Ascending aorta (tissue), 2 donors: ENCODE data around the gene GEN1. TPM values are rescaled to one million over a fixed set of nuclear protein-coding genes. Genes with fewer than 3 reads are reported as not detected.
A peak's percentile ranks its signal among the peaks of the same experiment; 100 is the strongest.

Experiments
- DNase-seq, 2 donors: peaks; one replicate each; pipeline ENCODE4 v3.0.0-alpha.2; 2019; ENCODE audit warnings: low spot score in 2 of 2
- H3K27ac ChIP-seq, 2 donors: fragments of 200-600 bp; sonication (generic); one replicate each; pipeline ENCODE4 v1.5.1; 2016 to 2017; ENCODE audit warnings: mild to moderate bottlenecking in 1 of 2
- H3K27me3 ChIP-seq: fragments of 200-600 bp; sonication (generic); one replicate; pipeline ENCODE4 v1.5.1; 2017
- H3K36me3 ChIP-seq, 2 donors: fragments of 200-600 bp; sonication (generic); one replicate each; pipeline ENCODE4 v1.5.1; 2016
- H3K4me1 ChIP-seq, 2 donors: fragments of 200-600 bp; sonication (generic); one replicate each; pipeline ENCODE4 v1.5.1; 2016 to 2017; ENCODE audit warnings: mild to moderate bottlenecking in 1 of 2
- H3K4me3 ChIP-seq, 2 donors: fragments of 200-600 bp; sonication (generic); one replicate each; pipeline ENCODE4 v1.5.1; 2016 to 2017; ENCODE audit warnings: mild to moderate bottlenecking in 1 of 2
- H3K9me3 ChIP-seq, 2 donors: fragments of 200-600 bp; sonication (generic); one replicate each; pipeline ENCODE4 v1.5.1; 2016
- intact Hi-C: fragments of 100-400 bp; cut with DNase I; formaldehyde crosslinking; loops from one replicate; pipeline ENCODE4 v1.15.1; 2023
- total RNA-seq: library from RNA; depleted of rRNA; stranded (reverse); fragments of >200 nt; gene quantifications from one replicate; pipeline ENCODE4 v1.1.0, GENCODE V29; 2016
- TF ChIP-seq, protein P1 (sequence below), 3 experiments: fragments of 200-600 bp in 2 of 3; fragments of 450-650 bp in 1 of 3; sonication (generic) in 2 of 3; IDR thresholded peaks; one replicate each; pipeline ENCODE4 v1.5.1; 2016 to 2019; ENCODE audit warnings: antibody characterized with exemption in 3 of 3, mild to moderate bottlenecking in 1 of 3, moderate library complexity in 1 of 3

The GEN1 gene, protein sequence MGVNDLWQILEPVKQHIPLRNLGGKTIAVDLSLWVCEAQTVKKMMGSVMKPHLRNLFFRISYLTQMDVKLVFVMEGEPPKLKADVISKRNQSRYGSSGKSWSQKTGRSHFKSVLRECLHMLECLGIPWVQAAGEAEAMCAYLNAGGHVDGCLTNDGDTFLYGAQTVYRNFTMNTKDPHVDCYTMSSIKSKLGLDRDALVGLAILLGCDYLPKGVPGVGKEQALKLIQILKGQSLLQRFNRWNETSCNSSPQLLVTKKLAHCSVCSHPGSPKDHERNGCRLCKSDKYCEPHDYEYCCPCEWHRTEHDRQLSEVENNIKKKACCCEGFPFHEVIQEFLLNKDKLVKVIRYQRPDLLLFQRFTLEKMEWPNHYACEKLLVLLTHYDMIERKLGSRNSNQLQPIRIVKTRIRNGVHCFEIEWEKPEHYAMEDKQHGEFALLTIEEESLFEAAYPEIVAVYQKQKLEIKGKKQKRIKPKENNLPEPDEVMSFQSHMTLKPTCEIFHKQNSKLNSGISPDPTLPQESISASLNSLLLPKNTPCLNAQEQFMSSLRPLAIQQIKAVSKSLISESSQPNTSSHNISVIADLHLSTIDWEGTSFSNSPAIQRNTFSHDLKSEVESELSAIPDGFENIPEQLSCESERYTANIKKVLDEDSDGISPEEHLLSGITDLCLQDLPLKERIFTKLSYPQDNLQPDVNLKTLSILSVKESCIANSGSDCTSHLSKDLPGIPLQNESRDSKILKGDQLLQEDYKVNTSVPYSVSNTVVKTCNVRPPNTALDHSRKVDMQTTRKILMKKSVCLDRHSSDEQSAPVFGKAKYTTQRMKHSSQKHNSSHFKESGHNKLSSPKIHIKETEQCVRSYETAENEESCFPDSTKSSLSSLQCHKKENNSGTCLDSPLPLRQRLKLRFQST
- total RNA-seq = not detected

DNA sequence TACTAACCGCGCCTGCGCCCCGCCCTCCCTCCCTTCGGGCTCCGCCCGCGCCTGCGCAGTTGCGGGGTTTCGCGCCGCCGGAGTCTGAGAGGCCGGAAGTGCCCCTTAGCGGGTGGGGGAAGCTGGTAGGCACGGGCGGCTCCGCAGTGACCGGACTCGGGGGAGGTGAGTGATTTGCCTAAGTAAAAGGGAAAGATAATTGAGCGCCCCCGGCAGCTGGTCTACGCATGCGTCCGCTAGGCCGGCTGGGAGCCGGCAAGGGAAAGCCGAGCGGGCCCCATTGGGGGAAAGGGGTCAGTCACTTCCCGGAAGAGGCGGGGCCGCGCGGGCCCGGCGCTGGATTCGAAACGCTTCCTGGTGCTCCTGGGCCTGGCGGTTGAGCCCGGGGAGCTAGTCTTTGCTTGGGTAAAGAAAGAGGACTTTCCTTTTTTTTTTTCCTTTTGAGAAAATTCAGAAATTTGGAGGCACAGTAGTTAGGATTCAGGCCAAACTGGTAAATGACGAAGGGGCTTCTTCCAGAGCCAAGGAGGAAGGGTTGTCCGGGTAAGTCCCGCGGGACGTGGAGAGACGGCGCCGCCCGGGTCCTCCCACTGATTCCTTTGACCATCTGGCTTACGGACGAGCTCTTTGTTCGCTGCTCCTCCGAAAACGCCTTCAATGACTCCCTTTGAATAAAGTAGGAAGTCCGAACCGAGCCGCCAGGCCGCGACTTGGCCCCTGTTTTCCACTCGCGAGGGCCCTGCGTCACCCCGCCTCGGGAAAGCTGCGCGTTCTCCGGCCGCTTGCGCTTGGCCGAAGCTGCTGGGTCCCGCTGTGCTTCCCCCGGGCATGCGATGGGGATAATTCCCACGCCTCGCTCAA lies at the start of gene GEN1, which contains the start of gene SMC6:
Gene GEN1 (plus strand): TSS at position 336 of the 861 bp plus-strand sequence. CDS start 5,806 bp downstream, outside the sequence.
Gene SMC6 (minus strand): TSS at position 8 of the 861 bp plus-strand sequence. CDS start 7,864 bp downstream, outside the sequence.
- H3K4me3 ChIP-seq = peak within 1 kb of the TSS; percentile 94 to 99
- no peaks in the 10 kb centered on the region for H3K9me3 ChIP-seq
- no peaks in the 10 kb centered on the region for H3K36me3 ChIP-seq
- H3K27me3 ChIP-seq = no peaks in the 10 kb centered on the region
- H3K27ac ChIP-seq = peak within 1 kb of the TSS; percentile 96 to 97
- peak; percentile 38 to 92 for DNase-seq
- intact Hi-C loops = loop anchor here (1.0 to 10.0 kb wide), 5 partner anchors 68 to 236 kb away; partner anchors contain the start of gene RAD51AP2
- H3K4me1 ChIP-seq = peaks cover 0 to 10% of the 10 kb centered on the region in 2 donors
- TF ChIP-seq, protein P1, sequence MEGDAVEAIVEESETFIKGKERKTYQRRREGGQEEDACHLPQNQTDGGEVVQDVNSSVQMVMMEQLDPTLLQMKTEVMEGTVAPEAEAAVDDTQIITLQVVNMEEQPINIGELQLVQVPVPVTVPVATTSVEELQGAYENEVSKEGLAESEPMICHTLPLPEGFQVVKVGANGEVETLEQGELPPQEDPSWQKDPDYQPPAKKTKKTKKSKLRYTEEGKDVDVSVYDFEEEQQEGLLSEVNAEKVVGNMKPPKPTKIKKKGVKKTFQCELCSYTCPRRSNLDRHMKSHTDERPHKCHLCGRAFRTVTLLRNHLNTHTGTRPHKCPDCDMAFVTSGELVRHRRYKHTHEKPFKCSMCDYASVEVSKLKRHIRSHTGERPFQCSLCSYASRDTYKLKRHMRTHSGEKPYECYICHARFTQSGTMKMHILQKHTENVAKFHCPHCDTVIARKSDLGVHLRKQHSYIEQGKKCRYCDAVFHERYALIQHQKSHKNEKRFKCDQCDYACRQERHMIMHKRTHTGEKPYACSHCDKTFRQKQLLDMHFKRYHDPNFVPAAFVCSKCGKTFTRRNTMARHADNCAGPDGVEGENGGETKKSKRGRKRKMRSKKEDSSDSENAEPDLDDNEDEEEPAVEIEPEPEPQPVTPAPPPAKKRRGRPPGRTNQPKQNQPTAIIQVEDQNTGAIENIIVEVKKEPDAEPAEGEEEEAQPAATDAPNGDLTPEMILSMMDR (IDR thresholded peaks at IDR 0.05) = no peak

- intact Hi-C loops = no loop called here
- no peak for DNase-seq
- TF ChIP-seq, protein P1 (IDR thresholded peaks at IDR 0.05) = no peak
- no peak overlapping the region for H3K27ac ChIP-seq
- H3K36me3 ChIP-seq = peaks cover 24 to 51% of the 10 kb centered on the region in 2 donors
- no peak overlapping the region for H3K4me3 ChIP-seq
- no peaks in the 10 kb centered on the region for H3K27me3 ChIP-seq
- H3K4me1 ChIP-seq = no peaks in the 10 kb centered on the region
- H3K9me3 ChIP-seq = no peaks in the 10 kb centered on the region
Observed at GRCh38 chr2:17706845-17707244, 47.1 kb upstream of the GEN1 start.

GRCh38 chr2:17708501-17708900 lies 45.4 kb upstream of the GEN1 start:
- DNase-seq = no peak
- Histone ChIP-seq H3K4me3 (no peak overlapping the region), H3K36me3 (peaks cover 20 to 49% of the 10 kb centered on the region in 2 donors), H3K27me3 (no peaks in the 10 kb centered on the region), H3K27ac (no peak overlapping the region), H3K9me3 (no peaks in the 10 kb centered on the region), H3K4me1 (no peaks in the 10 kb centered on the region)
- intact Hi-C loops = no loop called here
- TF ChIP-seq, protein P1 (IDR thresholded peaks at IDR 0.05) = no peak

DNA sequence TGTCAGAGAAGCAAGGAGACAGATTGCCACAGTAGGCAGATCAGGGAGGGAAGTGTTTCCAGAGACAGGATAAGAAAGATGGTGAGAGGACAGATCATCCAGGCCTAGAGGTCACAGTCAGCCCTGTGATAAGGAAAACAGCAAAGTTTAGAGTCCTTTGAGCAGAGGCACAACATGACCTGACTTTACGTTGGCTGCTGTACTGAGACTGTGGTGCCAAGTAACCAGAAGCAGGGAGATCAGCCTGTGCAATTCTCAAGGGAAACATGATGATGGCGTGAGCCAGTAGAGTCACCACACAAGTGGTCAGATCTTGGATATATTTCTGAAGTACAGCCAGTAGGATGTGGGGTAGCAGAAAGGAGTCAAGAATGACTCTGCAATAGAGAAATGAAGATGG lies 44.0 kb upstream of the GEN1 start:
- TF ChIP-seq, protein P1 (IDR thresholded peaks at IDR 0.05) = no peak
- Histone ChIP-seq H3K9me3 (no peaks in the 10 kb centered on the region), H3K27ac (no peak overlapping the region), H3K36me3 (peaks cover 21 to 54% of the 10 kb centered on the region in 2 donors), H3K27me3 (no peaks in the 10 kb centered on the region), H3K4me1 (no peaks in the 10 kb centered on the region), H3K4me3 (no peak overlapping the region)
- intact Hi-C loops = no loop called here
- no peak for DNase-seq
